Measurements from ENCODE around the gene GUCY1A1. TPM values are rescaled to one million over a fixed set of nuclear protein-coding genes. Genes with fewer than 3 reads are reported as not detected.

The GUCY1A1 gene
- total RNA-seq, 1 donor from 2014 or later = 1.0 TPM

GRCh38 chr4:155766622-155767021 is 100.0 kb downstream of the GUCY1A1 start:
- Histone ChIP-seq H4K20me1 (ENCODE audit: insufficient read depth, low read length) (no peaks in the 10 kb centered on the region), H3K36me3 (ENCODE audit: insufficient read depth, low read length) (no peaks in the 10 kb centered on the region), H3K27ac (ENCODE audit: low read depth, low read length) (no peak overlapping the region), H3K4me3 (ENCODE audit: insufficient read depth, low read depth, low read length) (no peak overlapping the region), H3K9me3 (ENCODE audit: insufficient read depth, low read depth, low read length) (no peaks in the 10 kb centered on the region), H3K4me2 (ENCODE audit: low read length) (no peak overlapping the region), H2AFZ (ENCODE audit: low read depth, low read length) (no peak overlapping the region), H3K27me3 (ENCODE audit: insufficient read depth, low read length) (no peaks in the 10 kb centered on the region), H3K4me1 (ENCODE audit: insufficient read depth, low read length) (no peaks in the 10 kb centered on the region), H3K79me2 (ENCODE audit: insufficient read depth, low read length) (no peaks in the 10 kb centered on the region), H3K9ac (ENCODE audit: low read length) (no peak overlapping the region)
- Mint-ChIP-seq H3K4me1 (ENCODE audit: low read depth, unreplicated experiment) (no peaks in the 10 kb centered on the region), H3K36me3 (ENCODE audit: low read depth, unreplicated experiment) (no peaks in the 10 kb centered on the region), H3K27ac (ENCODE audit: unreplicated experiment) (no peak overlapping the region), H3K4me3 (ENCODE audit: unreplicated experiment) (no peak overlapping the region), H3K27me3 (ENCODE audit: low read depth, unreplicated experiment) (no peaks in the 10 kb centered on the region), H3K9me3 (ENCODE audit: unreplicated experiment) (no peaks in the 10 kb centered on the region)
- no peak for DNase-seq (ENCODE audit: low read depth)
- no peak for FAIRE-seq
- TF ChIP-seq, protein P1, sequence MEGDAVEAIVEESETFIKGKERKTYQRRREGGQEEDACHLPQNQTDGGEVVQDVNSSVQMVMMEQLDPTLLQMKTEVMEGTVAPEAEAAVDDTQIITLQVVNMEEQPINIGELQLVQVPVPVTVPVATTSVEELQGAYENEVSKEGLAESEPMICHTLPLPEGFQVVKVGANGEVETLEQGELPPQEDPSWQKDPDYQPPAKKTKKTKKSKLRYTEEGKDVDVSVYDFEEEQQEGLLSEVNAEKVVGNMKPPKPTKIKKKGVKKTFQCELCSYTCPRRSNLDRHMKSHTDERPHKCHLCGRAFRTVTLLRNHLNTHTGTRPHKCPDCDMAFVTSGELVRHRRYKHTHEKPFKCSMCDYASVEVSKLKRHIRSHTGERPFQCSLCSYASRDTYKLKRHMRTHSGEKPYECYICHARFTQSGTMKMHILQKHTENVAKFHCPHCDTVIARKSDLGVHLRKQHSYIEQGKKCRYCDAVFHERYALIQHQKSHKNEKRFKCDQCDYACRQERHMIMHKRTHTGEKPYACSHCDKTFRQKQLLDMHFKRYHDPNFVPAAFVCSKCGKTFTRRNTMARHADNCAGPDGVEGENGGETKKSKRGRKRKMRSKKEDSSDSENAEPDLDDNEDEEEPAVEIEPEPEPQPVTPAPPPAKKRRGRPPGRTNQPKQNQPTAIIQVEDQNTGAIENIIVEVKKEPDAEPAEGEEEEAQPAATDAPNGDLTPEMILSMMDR (IDR thresholded peaks at IDR 0.05; ENCODE audit: insufficient read depth, low read depth, low read length) = no peak
- TF ChIP-seq EZH2 (IDR thresholded peaks at IDR 0.05; ENCODE audit: insufficient read depth, low read length) = no peak

DNA sequence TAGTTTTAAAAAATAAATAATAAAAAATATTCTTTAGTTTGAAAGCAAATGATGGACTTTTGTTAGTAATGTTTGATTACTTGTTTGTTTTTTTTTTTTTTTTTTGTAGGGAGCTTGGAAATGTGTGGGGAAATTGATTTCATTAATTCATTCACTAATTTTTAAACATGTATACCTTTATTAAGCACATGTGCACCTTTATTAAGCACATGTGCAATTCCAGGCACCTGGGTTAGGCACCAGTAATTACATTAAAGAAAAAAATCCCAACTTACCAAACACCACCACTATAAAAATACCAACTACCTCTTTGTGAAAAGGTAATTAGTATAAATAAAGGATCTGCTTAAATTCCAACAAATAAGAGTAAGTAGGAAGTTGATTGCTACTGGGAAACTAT is 101.7 kb downstream of the GUCY1A1 start:
- no peak overlapping the region for H3K27ac ChIP-seq (ENCODE audit: low read depth, low read length)
- H3K27me3 Mint-ChIP-seq (ENCODE audit: low read depth, unreplicated experiment) = no peaks in the 10 kb centered on the region
- no peaks in the 10 kb centered on the region for H4K20me1 ChIP-seq (ENCODE audit: insufficient read depth, low read length)
- H3K4me1 ChIP-seq (ENCODE audit: insufficient read depth, low read length) = no peaks in the 10 kb centered on the region
- FAIRE-seq (no peak), DNase-seq (ENCODE audit: low read depth) (no peak)
- no peaks in the 10 kb centered on the region for H3K27me3 ChIP-seq (ENCODE audit: insufficient read depth, low read length)
- no peak overlapping the region for H2AFZ ChIP-seq (ENCODE audit: low read depth, low read length)
- no peaks in the 10 kb centered on the region for H3K79me2 ChIP-seq (ENCODE audit: insufficient read depth, low read length)
- H3K27ac Mint-ChIP-seq (ENCODE audit: unreplicated experiment) = no peak overlapping the region
- H3K4me2 ChIP-seq (ENCODE audit: low read length) = no peak overlapping the region
- H3K9me3 Mint-ChIP-seq (ENCODE audit: unreplicated experiment) = no peaks in the 10 kb centered on the region
- no peaks in the 10 kb centered on the region for H3K9me3 ChIP-seq (ENCODE audit: insufficient read depth, low read depth, low read length)
- no peaks in the 10 kb centered on the region for H3K36me3 Mint-ChIP-seq (ENCODE audit: low read depth, unreplicated experiment)
- TF ChIP-seq EZH2 (IDR thresholded peaks at IDR 0.05; ENCODE audit: insufficient read depth, low read length) = no peak
- TF ChIP-seq, protein P1 (IDR thresholded peaks at IDR 0.05; ENCODE audit: insufficient read depth, low read depth, low read length) = no peak
- no peaks in the 10 kb centered on the region for H3K4me1 Mint-ChIP-seq (ENCODE audit: low read depth, unreplicated experiment)
- no peak overlapping the region for H3K4me3 ChIP-seq (ENCODE audit: insufficient read depth, low read depth, low read length)
- H3K4me3 Mint-ChIP-seq (ENCODE audit: unreplicated experiment) = no peak overlapping the region
- H3K36me3 ChIP-seq (ENCODE audit: insufficient read depth, low read length) = no peaks in the 10 kb centered on the region
- H3K9ac ChIP-seq (ENCODE audit: low read length) = no peak overlapping the region

- no peak overlapping the region for H3K4me3 ChIP-seq (ENCODE audit: insufficient read depth, low read depth, low read length)
- H2AFZ ChIP-seq (ENCODE audit: low read depth, low read length) = no peak overlapping the region
- H3K9ac ChIP-seq (ENCODE audit: low read length) = no peak overlapping the region
- no peaks in the 10 kb centered on the region for H3K9me3 ChIP-seq (ENCODE audit: insufficient read depth, low read depth, low read length)
- H3K79me2 ChIP-seq (ENCODE audit: insufficient read depth, low read length) = no peaks in the 10 kb centered on the region
- Mint-ChIP-seq H3K27ac (ENCODE audit: unreplicated experiment) (no peak overlapping the region), H3K9me3 (ENCODE audit: unreplicated experiment) (no peaks in the 10 kb centered on the region), H3K27me3 (ENCODE audit: low read depth, unreplicated experiment) (no peaks in the 10 kb centered on the region), H3K4me3 (ENCODE audit: unreplicated experiment) (no peak overlapping the region), H3K36me3 (ENCODE audit: low read depth, unreplicated experiment) (no peaks in the 10 kb centered on the region), H3K4me1 (ENCODE audit: low read depth, unreplicated experiment) (no peaks in the 10 kb centered on the region)
- FAIRE-seq (no peak), DNase-seq (ENCODE audit: low read depth) (no peak)
- H3K4me2 ChIP-seq (ENCODE audit: low read length) = no peak overlapping the region
- H3K27ac ChIP-seq (ENCODE audit: low read depth, low read length) = no peak overlapping the region
- H3K4me1 ChIP-seq (ENCODE audit: insufficient read depth, low read length) = no peaks in the 10 kb centered on the region
- no peaks in the 10 kb centered on the region for H4K20me1 ChIP-seq (ENCODE audit: insufficient read depth, low read length)
- H3K27me3 ChIP-seq (ENCODE audit: insufficient read depth, low read length) = no peaks in the 10 kb centered on the region
- H3K36me3 ChIP-seq (ENCODE audit: insufficient read depth, low read length) = no peaks in the 10 kb centered on the region
- no peak for TF ChIP-seq EZH2 (IDR thresholded peaks at IDR 0.05; ENCODE audit: insufficient read depth, low read length)
- TF ChIP-seq, protein P1 (IDR thresholded peaks at IDR 0.05; ENCODE audit: insufficient read depth, low read depth, low read length) = no peak
Measured at GRCh38 chr4:155769090-155769489, 102.4 kb downstream of the GUCY1A1 start.
